Smooth muscle cell of bladder (primary cell): ENCODE data around the gene HINT1. TPM values are rescaled to one million over a fixed set of nuclear protein-coding genes. Genes with fewer than 3 reads are reported as not detected.

ENCODE experiments used
- total RNA-seq: library from RNA; depleted of rRNA; stranded (reverse); fragments of >200 nt; gene quantifications from 2 replicates; pipeline ENCODE4 v1.2.3, GENCODE V29; 2014

HINT1 gene
- total RNA-seq, result 167 and 213 TPM in 2 replicates

GRCh38 chr5:131165119-131165727 is at the start of gene HINT1:
TSS of gene HINT1 (minus strand) at chr5:131165256. CDS start at chr5:131165205, 51 bp downstream.

DNA sequence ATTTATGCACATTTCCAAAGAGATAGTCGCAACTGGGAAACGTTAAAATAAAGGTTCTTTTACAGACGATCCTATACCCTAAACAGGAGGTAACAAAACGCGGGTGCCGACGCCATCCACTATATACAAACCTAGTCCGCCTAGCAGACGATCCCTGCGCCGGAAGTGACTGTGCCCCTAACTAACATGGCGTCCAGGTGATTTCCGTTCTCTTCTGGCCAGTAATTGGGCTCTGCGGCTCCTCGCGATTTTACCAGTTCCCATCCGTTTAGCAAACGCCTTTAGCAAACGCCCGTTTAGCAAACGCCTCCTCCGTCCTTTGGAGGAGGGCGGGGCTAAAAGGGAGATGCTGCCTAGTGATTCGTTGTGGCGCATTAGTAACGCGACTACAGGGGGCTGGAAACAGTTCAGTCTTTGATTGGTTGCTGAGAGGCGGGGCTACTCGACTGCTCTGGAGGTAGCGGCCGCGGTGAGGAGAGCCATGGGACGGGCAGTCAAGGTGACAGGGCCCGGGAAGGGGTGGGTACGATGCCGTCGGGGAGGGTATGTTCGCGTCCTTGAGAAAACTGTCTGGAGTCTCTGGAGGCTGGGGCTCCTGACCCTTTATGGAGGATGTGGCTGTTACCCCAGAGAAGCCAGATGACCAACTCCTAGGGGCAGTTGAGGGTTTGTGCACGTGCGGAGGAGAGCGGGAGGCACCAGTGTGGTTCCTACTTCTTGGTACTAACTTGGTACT is 5.7 kb upstream of the HINT1 start, which contains the start of gene LYRM7:
Gene LYRM7, plus strand, starts transcription at position 405 of the 736 bp plus-strand sequence. Its CDS starts 77 bp downstream, at position 482.

Other genes with a start within 250 kb of the HINT1 start
- gene LYRM7, start 5.7 kb upstream of the HINT1 start, total RNA-seq, result 4.5 and 4.6 TPM in 2 replicates
- gene CDC42SE2, start 98.8 kb upstream of the HINT1 start, total RNA-seq, result 17.3 and 18.1 TPM in 2 replicates